Fibroblast of lung (primary cell): Measurements from ENCODE around the gene PCSK9.

Experiments used
- CTCF ChIP-seq, 2 donors: IDR thresholded peaks in 1 of 2; conservative IDR thresholded peaks in 1 of 2; 1 replicate in 1 of 2; 2 replicates in 1 of 2; pipeline ENCODE4 v1.5.1; 2011 to 2012; ENCODE audit warnings: low read length in 2 of 2, control low read depth in 1 of 2, inconsistent platforms in 1 of 2, low read depth in 1 of 2, mild to moderate bottlenecking in 1 of 2
- EZH2 ChIP-seq: IDR thresholded peaks from 2 replicates; pipeline ENCODE4 v1.5.1; 2012; ENCODE audit warnings: low read length, control low read depth, mild to moderate bottlenecking; ENCODE audit errors: missing control alignments

DNA sequence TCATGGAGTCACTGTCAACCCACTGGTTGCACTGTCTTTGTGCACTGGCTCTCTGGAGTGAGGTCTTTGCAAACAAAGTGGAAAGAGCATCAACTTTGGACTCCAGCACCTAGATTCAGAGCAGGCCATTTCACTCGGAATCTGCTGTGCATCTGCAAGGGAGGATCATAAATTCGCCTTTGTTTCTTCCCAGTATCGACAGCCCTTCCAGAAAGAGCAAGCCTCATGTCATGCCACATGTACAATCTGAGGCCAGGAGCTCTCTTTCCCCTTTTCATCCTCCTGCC is 853 bp upstream of the PCSK9 start:
- TF ChIP-seq CTCF (conservative IDR thresholded peaks at IDR 0.05 in 1 of 2, IDR thresholded peaks at IDR 0.05 in 1 of 2; ENCODE audit: low read depth in 1 of 2, low read length in 2 of 2): no peak
- no peak for TF ChIP-seq EZH2
